T follicular helper cell (primary cell): ENCODE results near the gene BRINP3.

Source experiments
- DNase-seq: peaks from one replicate; pipeline ENCODE4 v3.0.0-alpha.2; 2020; ENCODE audit warnings: low read depth

Gene BRINP3

DNA sequence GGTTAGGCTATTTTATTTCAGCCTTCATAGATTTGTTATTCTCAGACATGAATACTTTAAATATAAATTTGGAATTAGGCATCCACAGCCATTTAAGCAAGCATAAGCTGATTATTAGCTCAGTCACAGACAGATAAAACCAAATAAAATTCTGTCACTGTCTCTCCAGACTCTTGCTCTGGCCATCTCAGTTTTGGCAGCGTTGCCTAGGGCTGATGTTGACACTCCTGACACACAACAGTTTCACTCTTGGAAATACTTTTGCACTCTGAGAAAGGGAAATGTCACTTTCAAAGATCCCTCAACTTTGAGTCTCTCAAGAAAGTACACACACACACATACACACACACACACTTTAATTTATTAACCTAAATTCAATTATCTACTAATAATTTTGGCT, 372.7 kb downstream of the BRINP3 start:
- DNase-seq = no peak

GRCh38 chr1:190102757-190103326, 374.8 kb downstream of the BRINP3 start:
- DNase-seq = no peak

- DNase-seq = no peak
These were observed 375.9 kb downstream of the BRINP3 start for GRCh38 chr1:190101756-190102155.

GRCh38 chr1:190098756-190099155, 378.9 kb downstream of the BRINP3 start:
- no peak for DNase-seq

DNA sequence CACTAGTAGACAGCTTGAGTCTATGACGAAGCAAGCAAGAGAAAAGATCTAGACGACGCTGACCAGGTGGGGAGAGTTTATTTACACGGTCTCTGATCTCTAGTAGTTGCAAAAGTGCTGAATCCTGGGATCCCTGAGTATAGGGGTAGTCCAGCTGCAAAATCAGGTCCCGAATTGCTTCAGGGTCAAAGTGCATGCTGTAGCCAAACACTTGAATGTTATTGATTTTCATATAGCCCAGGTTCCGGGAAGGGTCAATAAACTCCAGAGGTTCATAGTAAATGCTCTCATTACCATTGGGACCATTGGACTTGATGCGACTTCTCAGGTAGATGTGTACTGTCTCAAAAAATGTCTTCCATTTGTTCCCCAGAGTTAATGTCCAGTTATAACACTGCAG, 379.6 kb downstream of the BRINP3 start:
- no peak for DNase-seq

DNA sequence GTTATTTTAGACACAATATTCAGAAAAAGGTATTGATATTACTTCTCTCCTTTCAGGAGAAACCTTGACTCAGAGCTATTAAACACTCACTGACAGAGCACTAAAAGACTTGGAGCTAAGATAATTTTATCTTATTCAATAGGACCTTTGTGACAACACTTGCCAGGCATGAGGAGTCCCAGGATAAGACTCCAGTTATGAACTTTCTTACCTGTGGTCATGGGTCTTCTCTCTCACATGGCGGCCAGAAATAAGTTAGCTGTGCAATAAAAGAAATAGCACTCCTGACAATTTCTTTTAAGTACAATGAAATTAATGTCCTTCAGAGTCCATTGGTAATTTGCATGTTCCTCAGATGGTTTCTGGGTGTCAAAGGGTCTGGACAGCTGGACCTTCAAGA, 382.1 kb downstream of the BRINP3 start:
- no peak for DNase-seq

DNA sequence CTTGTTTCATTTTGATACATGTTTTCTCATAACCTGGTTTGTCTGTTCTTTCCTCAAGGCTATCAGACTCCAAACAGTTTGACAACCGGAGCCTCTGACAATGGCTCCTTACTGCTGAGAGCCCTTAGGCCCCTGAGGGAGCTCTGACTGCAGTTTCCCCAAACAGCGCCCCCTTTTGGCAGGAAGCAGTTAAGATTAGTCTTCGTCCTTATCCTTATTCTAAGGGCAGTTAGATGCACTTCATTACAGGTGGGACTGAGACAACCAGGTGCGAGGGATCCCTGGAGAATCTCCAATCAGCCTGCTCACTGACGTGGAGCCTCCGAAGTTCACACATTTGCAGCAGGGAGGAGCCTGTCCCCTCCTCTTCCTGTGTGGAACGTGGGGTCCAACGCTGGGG, 393.1 kb downstream of the BRINP3 start:
- no peak for DNase-seq

DNA sequence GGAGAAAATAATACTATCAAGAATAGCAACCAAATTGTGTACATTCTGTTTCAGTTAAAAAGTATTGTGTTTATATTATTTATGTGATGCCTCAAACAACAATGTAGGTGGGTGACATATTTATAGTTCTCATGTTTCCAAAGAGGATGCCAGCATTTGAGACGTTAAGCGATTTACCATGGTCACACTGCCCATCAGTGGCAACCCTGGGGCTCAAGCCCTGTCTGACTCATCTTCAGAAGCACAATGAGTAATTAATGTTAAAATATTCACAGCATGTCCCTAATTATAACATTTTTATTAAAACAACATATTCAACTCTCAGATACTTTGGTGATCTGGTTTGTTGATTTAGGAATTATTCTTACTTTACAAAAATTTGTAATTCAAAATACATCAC, 409.4 kb downstream of the BRINP3 start:
- DNase-seq = no peak

- DNase-seq = no peak
These were observed 410.1 kb downstream of the BRINP3 start for GRCh38 chr1:190067592-190067991.

DNA sequence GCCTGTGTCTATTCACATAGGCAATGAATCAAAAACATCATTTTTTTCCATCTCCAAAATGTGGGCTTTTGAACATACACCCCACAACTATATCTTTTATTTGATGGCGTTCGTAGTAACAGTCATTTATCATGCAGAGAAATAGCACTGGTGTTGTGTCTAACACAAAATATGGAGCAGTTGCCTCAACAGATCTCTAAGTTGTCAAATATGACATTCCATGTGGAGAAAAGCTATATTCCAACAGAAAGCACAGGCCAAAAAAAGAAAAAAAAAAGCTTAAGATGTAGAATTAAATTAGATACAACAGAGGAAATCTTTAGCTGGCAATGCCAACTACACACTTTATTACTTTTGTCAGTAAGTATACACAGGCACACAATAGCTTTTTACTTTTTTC, 411.7 kb downstream of the BRINP3 start:
- no peak for DNase-seq

- no peak for DNase-seq
These were observed 428.4 kb downstream of the BRINP3 start for GRCh38 chr1:190049314-190049713.
